Psoas muscle (tissue), 8 donors: ENCODE results near the gene RNF215. TPM values are rescaled to one million over a fixed set of nuclear protein-coding genes. Genes with fewer than 3 reads are reported as not detected.

Source experiments
- ATAC-seq, 4 donors: fragments of 200-7000 bp; cut with Tn5 transposase; one replicate each; pipeline ENCODE4 v1.9.1; 2020; ENCODE audit warnings: moderate library complexity in 3 of 4, mild to moderate bottlenecking in 2 of 4
- DNase-seq, 2 donors: peaks; one replicate each; pipeline ENCODE4 v3.0.0-alpha.2; 2020
- H3K27ac ChIP-seq: fragments of 200-600 bp; one replicate; pipeline ENCODE4 v1.8.0; 2022
- H3K27me3 ChIP-seq, 3 donors: fragments of 200-600 bp in 1 of 3; one replicate each; pipeline versions ENCODE4 v1.6.1 to v1.8.0; 2013 to 2022; ENCODE audit warnings: low read length in 2 of 3, mild to moderate bottlenecking in 2 of 3, moderate library complexity in 1 of 3; ENCODE audit not compliant: insufficient read depth in 3 of 3
- H3K36me3 ChIP-seq, 2 donors: fragments of 200-600 bp in 1 of 2; one replicate each; pipeline versions ENCODE4 v1.6.1 to v1.8.0; 2013 to 2022; ENCODE audit warnings: low read depth in 1 of 2, mild to moderate bottlenecking in 1 of 2, moderate library complexity in 1 of 2; ENCODE audit not compliant: insufficient read depth in 1 of 2
- H3K4me1 ChIP-seq: fragments of 200-600 bp; one replicate; pipeline ENCODE4 v1.8.0; 2022
- H3K4me3 ChIP-seq: fragments of 200-600 bp; one replicate; pipeline ENCODE4 v1.8.0; 2022; ENCODE audit warnings: mild to moderate bottlenecking
- H3K9me3 ChIP-seq: fragments of 200-600 bp; one replicate; pipeline ENCODE4 v1.8.0; 2022
- WGBS, 3 donors: extraction: QIAGEN DNeasy Blood & Tissue Kit; methylation state at CpG; one replicate each; pipeline versions ENCODE4 v1.1.6 to v1.1.7; 2013; 5-methylcytosine and 5-hydroxymethylcytosine counted together
- intact Hi-C, 2 donors: fragments of 100-400 bp; cut with DNase I; formaldehyde crosslinking; loops; one replicate each; pipeline versions ENCODE4 v1.11.0 to v1.14.2; 2022
- polyA plus RNA-seq, 3 donors: library from polyadenylated mRNA; stranded (reverse); fragments of 200-250 nt; gene quantifications; one replicate each; pipeline ENCODE4 v1.2.3, GENCODE V29; 2013
- total RNA-seq, 4 donors: library from RNA; stranded (reverse); fragmentation: NEBNext Ultra II Directional in 2 of 4; extraction: Animal tissue kit (Norgen Biotek cat#: 25700) in 2 of 4; gene quantifications; one replicate each; pipeline versions ENCODE4 v1.2.1 to v1.2.4, GENCODE V29; 2021 to 2023
- TF ChIP-seq, protein P1 (sequence below): fragments of 200-600 bp; IDR thresholded peaks from one replicate; pipeline ENCODE4 v1.8.0; 2022; ENCODE audit warnings: antibody characterized with exemption
- donor health status: healthy with polysubstance abuse.
- donor health status: DM: no; HTN: no; CAD: no; lungs with moderate emphysema.
- donor health status: Bipolar disorder and iron deficiency.
- donor health status: healthy.
- donor health status: DM: yes; HTN: yes; CAD: no.
- donor health status: DM: no; HTN: no; CAD: no.
- donor health status: DM: no; HTN: no; CAD: no.
- donor health status: DM: yes; HTN: yes; CAD: no.

The RNF215 gene
- total and polyA plus RNA-seq, 7 donors, result 5.7 to 13.8 (median 8.8) TPM

DNA sequence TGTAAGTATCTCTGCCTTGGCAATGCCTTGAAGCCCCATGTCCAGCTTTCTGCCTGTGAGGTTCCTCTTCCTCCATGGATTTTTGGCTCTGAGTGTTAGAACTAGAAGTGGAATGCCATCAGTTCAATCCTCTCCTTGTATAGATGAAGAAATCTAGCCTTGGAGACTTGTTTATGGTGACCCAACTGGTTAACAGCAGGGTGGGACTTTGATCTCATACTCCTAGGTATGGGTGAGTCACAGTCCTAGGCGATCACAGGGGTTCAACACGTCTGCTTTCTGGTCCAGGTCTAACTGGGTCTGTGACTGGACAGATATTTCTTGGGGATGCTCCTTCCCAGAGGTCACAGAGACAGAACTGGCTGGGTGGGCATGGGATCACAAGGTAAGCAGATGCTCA, 29.2 kb upstream of the RNF215 start:
- Histone ChIP-seq H3K4me1 (no peaks in the 10 kb centered on the region), H3K27me3 (no peaks in the 10 kb centered on the region), H3K9me3 (no peaks in the 10 kb centered on the region), H3K27ac (no peak overlapping the region), H3K36me3 (peaks cover 3 to 75% of the 10 kb centered on the region in 2 donors), H3K4me3 (no peak overlapping the region)
- ATAC-seq, result no peak
- TF ChIP-seq, protein P1, sequence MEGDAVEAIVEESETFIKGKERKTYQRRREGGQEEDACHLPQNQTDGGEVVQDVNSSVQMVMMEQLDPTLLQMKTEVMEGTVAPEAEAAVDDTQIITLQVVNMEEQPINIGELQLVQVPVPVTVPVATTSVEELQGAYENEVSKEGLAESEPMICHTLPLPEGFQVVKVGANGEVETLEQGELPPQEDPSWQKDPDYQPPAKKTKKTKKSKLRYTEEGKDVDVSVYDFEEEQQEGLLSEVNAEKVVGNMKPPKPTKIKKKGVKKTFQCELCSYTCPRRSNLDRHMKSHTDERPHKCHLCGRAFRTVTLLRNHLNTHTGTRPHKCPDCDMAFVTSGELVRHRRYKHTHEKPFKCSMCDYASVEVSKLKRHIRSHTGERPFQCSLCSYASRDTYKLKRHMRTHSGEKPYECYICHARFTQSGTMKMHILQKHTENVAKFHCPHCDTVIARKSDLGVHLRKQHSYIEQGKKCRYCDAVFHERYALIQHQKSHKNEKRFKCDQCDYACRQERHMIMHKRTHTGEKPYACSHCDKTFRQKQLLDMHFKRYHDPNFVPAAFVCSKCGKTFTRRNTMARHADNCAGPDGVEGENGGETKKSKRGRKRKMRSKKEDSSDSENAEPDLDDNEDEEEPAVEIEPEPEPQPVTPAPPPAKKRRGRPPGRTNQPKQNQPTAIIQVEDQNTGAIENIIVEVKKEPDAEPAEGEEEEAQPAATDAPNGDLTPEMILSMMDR, result no peak
- no peak for DNase-seq
- intact Hi-C loops, result no loop called here
- WGBS, 3 donors, result 74 to 96% (median 84%) methylated on average over 2 of the region's 2 CpGs

DNA sequence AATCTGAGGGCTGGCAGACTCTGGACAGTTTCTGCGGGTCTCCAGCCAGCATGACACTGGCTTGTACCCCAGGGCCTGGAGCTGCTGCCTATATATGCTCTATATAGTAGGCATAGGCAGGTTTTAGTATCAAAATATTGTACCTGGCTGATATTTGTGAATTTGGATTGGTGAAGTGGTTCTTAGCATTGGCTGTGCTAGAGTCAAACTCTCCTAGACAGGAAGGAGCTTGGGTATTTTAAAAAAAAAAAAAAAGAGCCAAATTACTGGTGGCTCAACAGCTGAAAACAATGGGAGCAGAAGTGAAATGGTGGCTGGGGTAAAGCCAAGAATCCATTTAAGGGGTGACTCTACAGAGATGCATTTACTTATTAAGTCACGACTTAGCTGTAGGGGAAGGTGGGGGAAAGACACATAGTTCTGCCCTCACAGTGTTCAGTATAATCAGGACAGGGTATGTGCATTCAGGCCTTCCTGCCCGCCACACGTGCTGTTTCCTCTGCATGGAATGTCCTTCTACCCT, 27.4 kb upstream of the RNF215 start:
- H3K4me1 ChIP-seq, result no peaks in the 10 kb centered on the region
- no peaks in the 10 kb centered on the region for H3K9me3 ChIP-seq
- TF ChIP-seq, protein P1, result no peak
- H3K36me3 ChIP-seq, result peaks cover 3 to 68% of the 10 kb centered on the region in 2 donors
- H3K27me3 ChIP-seq, result no peaks in the 10 kb centered on the region
- intact Hi-C loops, result no loop called here
- DNase-seq (no peak), ATAC-seq (no peak)
- WGBS, 3 donors, result 87 to 89% (median 88%) methylated on average over 4 of the region's 4 CpGs
- no peak overlapping the region for H3K27ac ChIP-seq
- no peak overlapping the region for H3K4me3 ChIP-seq

DNA sequence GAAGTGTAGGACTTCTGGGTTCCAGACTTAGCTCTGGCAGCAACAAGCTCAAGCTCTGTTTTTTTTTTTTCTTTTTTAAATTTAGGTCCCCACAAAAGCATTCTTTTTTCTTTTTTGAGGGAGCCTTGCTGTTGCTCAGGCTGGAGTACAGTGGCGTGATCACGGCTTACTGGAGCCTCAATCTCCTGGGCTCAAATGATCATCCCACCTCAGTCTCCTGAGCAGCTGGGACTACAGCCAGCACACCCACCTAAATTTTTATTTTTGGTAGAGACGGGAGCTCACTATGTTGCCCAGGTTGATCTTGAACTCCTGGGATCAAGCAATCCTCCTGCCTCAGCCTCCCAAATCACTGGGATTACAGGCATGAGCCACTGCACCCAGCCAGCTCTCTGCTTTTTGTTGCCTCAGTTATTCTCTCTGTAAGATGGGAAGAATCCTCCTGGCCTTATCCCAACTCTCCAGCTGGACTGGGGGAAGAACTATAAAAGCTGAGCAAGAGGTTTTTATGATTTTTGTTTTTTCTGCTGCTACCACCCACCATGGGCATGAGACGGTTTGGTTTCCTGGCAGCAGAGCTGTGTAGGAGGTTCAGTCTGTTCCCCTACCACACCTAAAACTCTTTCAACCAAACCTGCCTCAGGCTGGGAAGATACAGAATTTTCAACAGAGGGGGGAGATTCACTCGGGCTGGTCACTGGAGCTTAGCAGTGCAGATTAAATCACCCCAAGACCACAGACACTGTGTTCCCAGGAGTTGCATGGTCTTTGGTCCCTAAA, 26.7 kb upstream of the RNF215 start:
- 83 to 92% (median 86%) methylated on average over 5 of the region's 5 CpGs for WGBS, 3 donors

DNA sequence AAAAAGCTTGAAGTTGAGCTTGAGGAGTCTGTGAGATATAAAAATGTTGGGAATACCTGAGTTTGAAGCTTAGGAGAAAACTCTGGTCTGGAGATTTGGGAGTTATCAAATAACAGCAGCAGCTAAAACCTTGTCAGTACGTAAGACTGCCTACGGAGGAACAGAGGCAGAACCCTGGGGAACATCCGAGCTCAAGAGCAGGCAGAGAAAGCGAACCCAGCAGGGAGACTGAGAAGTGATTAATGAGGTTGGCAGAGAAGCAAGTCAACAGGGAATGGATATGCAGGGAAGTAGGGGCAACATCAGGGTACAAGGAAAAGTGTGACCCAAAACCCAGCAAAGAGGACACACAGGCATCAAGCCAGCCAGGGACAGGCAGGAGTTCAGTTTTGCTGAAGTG, 25.8 kb upstream of the RNF215 start:
- Histone ChIP-seq H3K27me3 (no peaks in the 10 kb centered on the region), H3K36me3 (peaks cover 3 to 64% of the 10 kb centered on the region in 2 donors), H3K9me3 (no peaks in the 10 kb centered on the region), H3K27ac (no peak overlapping the region), H3K4me1 (no peaks in the 10 kb centered on the region), H3K4me3 (no peak overlapping the region)
- WGBS, 3 donors, result 86 to 88% (median 88%) methylated on average over 4 of the region's 4 CpGs
- TF ChIP-seq, protein P1, result no peak
- DNase-seq, result no peak
- no peak for ATAC-seq
- intact Hi-C loops, result no loop called here

More for the DNA sequence above, 26.7 kb upstream of the RNF215 start:
- Histone ChIP-seq H3K27me3 (no peaks in the 10 kb centered on the region), H3K27ac (no peak overlapping the region), H3K4me1 (no peaks in the 10 kb centered on the region), H3K9me3 (no peaks in the 10 kb centered on the region), H3K36me3 (peaks cover 3 to 67% of the 10 kb centered on the region in 2 donors), H3K4me3 (no peak overlapping the region)
- ATAC-seq, result no peak
- TF ChIP-seq, protein P1, result no peak
- DNase-seq, result no peak
- intact Hi-C loops, result no loop called here
